HepG2 (cell line): ENCODE results near the gene MYH15. TPM values are rescaled to one million over a fixed set of nuclear protein-coding genes. Genes with fewer than 3 reads are reported as not detected.

Experiments used
- ATAC-seq: fragments of 200-7000 bp; cut with Tn5 transposase; 3 replicates; pipeline ENCODE4 v1.9.1; 2020; ENCODE audit warnings: mild to moderate bottlenecking, moderate library complexity
- BruUV-seq: library from RNA; stranded (reverse); fragments of 400-500 nt; replicated peaks from 2 replicates; lab custom pipeline; 2021; lab: Mats Ljungman, UMichigan
- CTCF ChIA-PET: fragments of 300-600 bp; formaldehyde crosslinking; extraction: SDS; loops from one replicate; lab custom pipeline; 2021; ENCODE audit warnings: low total read pairs, inconsistent platforms, low intra/inter-chr PET ratio; lab: Yijun Ruan, JAX
- POLR2A ChIA-PET: fragments of 350-600 bp; sonication (Branson Sonifier 250); formaldehyde crosslinking; loops from one replicate; lab custom pipeline; 2020; ENCODE audit warnings: antibody characterized with exemption, inconsistent platforms; lab: Yijun Ruan, JAX
- DNase-seq: peaks from one replicate; pipeline ENCODE4 v3.0.0-alpha.2; 2015; ENCODE audit warnings: low spot score
- FAIRE-seq: peaks from 3 replicates; lab custom pipeline; 2011; peaks lifted over from hg19 to GRCh38; lab: Jason Lieb, UNC
- H2AFZ ChIP-seq: one replicate; pipeline ENCODE4 v1.6.1; 2011; ENCODE audit warnings: low read length, inconsistent platforms
- H3K27ac ChIP-seq: fragments of 300-600 bp; 3 replicates; pipeline ENCODE4 v1.8.0; 2011; ENCODE audit warnings: mixed run types, mild to moderate bottlenecking, mixed read lengths, low read length, inconsistent platforms; ENCODE audit not compliant: insufficient read depth; ENCODE audit errors: extremely low read length
- H3K27me3 ChIP-seq, 2 experiments: fragments of 200-600 bp in 1 of 2; 2 replicates in 1 of 2; 3 replicates in 1 of 2; pipeline versions ENCODE4 v1.6.0 to v1.8.0; 2011; ENCODE audit warnings: low read length in 2 of 2, mild to moderate bottlenecking in 2 of 2, moderate library complexity in 2 of 2, inconsistent platforms in 1 of 2; ENCODE audit not compliant: insufficient read depth in 2 of 2, control insufficient read depth in 1 of 2
- H3K36me3 ChIP-seq, 2 experiments: fragments of 200-600 bp in 1 of 2; replicated peaks in 1 of 2; 2 replicates in 1 of 2; 3 replicates in 1 of 2; pipeline versions ENCODE4 v1.5.1 to v1.8.0; 2011; ENCODE audit warnings: low read length in 2 of 2, inconsistent platforms in 1 of 2; ENCODE audit not compliant: insufficient read depth in 2 of 2, control insufficient read depth in 1 of 2
- H3K4me1 ChIP-seq: 2 replicates; pipeline ENCODE4 v1.5.1; 2012; ENCODE audit warnings: low read length, inconsistent platforms; ENCODE audit not compliant: insufficient read depth
- H3K4me2 ChIP-seq: 2 replicates; pipeline ENCODE4 v1.6.0; 2011; ENCODE audit warnings: low read depth, low read length, inconsistent platforms
- H3K4me3 ChIP-seq, 3 experiments: fragments of 200-600 bp in 1 of 3; sonication (generic), shearing (Covaris generic) in 1 of 3; replicated peaks in 1 of 3; 2 replicates each; pipeline ENCODE4 v1.5.1; 2011 to 2016; ENCODE audit warnings: low read length in 3 of 3, inconsistent platforms in 2 of 3, low read depth in 2 of 3, mild to moderate bottlenecking in 2 of 3, control low read depth in 1 of 3, mixed read lengths in 1 of 3; ENCODE audit not compliant: insufficient read depth in 1 of 3
- H3K79me2 ChIP-seq: one replicate; pipeline ENCODE4 v1.6.1; 2011; ENCODE audit warnings: low read length, inconsistent platforms; ENCODE audit not compliant: insufficient read depth
- H3K9ac ChIP-seq: 2 replicates; pipeline ENCODE4 v1.6.0; 2011; ENCODE audit warnings: mild to moderate bottlenecking, low read depth, low read length, inconsistent platforms; ENCODE audit not compliant: insufficient read depth
- H3K9me3 ChIP-seq: 2 replicates; pipeline ENCODE4 v1.5.1; 2012; ENCODE audit warnings: mild to moderate bottlenecking, low read length
- H4K20me1 ChIP-seq: 2 replicates; pipeline ENCODE4 v1.6.0; 2011; ENCODE audit warnings: inconsistent platforms, mild to moderate bottlenecking, low read length, moderate library complexity; ENCODE audit not compliant: insufficient read depth
- CBX2 ChIP-seq, 2 experiments: fragments of 200-600 bp in 1 of 2; sonication (generic); formaldehyde crosslinking in 1 of 2; IDR thresholded peaks; 2 replicates each; pipeline versions ENCODE4 v1.7.0 to v1.8.1; 2018 to 2022; ENCODE audit warnings: low read depth in 2 of 2, low read length in 1 of 2, mild to moderate bottlenecking in 1 of 2, missing genetic modification reagents in 1 of 2
- GPN1 ChIP-seq: sonication (generic); formaldehyde crosslinking; IDR thresholded peaks from 2 replicates; pipeline ENCODE4 v1.5.1; 2020; ENCODE audit warnings: missing genetic modification reagents, borderline replicate concordance
- NKX3-1 ChIP-seq: sonication (generic); formaldehyde crosslinking; IDR thresholded peaks from 2 replicates; pipeline ENCODE4 v1.5.0; 2020; ENCODE audit warnings: missing genetic modification reagents
- SOX13 ChIP-seq, 3 experiments: fragments of 450-650 bp in 1 of 3; sonication (generic) in 1 of 3; formaldehyde crosslinking in 1 of 3; IDR thresholded peaks in 2 of 3; conservative IDR thresholded peaks in 1 of 3; 2 replicates each; pipeline versions ENCODE4 v1.5.0 to v1.6.1; 2016 to 2020; ENCODE audit warnings: antibody characterized with exemption in 1 of 3, mild to moderate bottlenecking in 1 of 3, missing compliant biosample characterization in 1 of 3, missing genetic modification reagents in 1 of 3, moderate library complexity in 1 of 3
- STAG1 ChIP-seq: sonication (generic); formaldehyde crosslinking; IDR thresholded peaks from 2 replicates; pipeline ENCODE4 v1.4.0; 2020; ENCODE audit warnings: missing genetic modification reagents
- ZBTB38 ChIP-seq: sonication (generic); formaldehyde crosslinking; IDR thresholded peaks from 2 replicates; pipeline ENCODE4 v1.5.1; 2020; ENCODE audit warnings: mild to moderate bottlenecking, missing genetic modification reagents
- ZBTB7A ChIP-seq: sonication (generic); formaldehyde crosslinking; IDR thresholded peaks from 2 replicates; pipeline ENCODE4 v1.8.0; 2022; ENCODE audit warnings: mild to moderate bottlenecking, missing genetic modification reagents
- ZNF101 ChIP-seq: sonication (generic); formaldehyde crosslinking; IDR thresholded peaks from 2 replicates; pipeline ENCODE4 v1.4.0; 2020; ENCODE audit warnings: mild to moderate bottlenecking, low read depth, missing genetic modification reagents, borderline replicate concordance
- ZNF264 ChIP-seq: sonication (generic); formaldehyde crosslinking; IDR thresholded peaks from 2 replicates; pipeline ENCODE4 v1.4.0; 2020; ENCODE audit warnings: missing genetic modification reagents
- ZNF275 ChIP-seq: sonication (generic); formaldehyde crosslinking; IDR thresholded peaks from 2 replicates; pipeline ENCODE4 v1.8.0; 2022; ENCODE audit warnings: missing genetic modification reagents, mild to moderate bottlenecking, inconsistent platforms, borderline replicate concordance
- ZNF354B ChIP-seq: sonication (generic); formaldehyde crosslinking; IDR thresholded peaks from 2 replicates; pipeline ENCODE4 v1.8.0; 2022; ENCODE audit warnings: mild to moderate bottlenecking, missing genetic modification reagents
- ZNF574 ChIP-seq: sonication (generic); formaldehyde crosslinking; IDR thresholded peaks from 2 replicates; pipeline ENCODE4 v1.4.0; 2020; ENCODE audit warnings: missing genetic modification reagents
- ZNF746 ChIP-seq: sonication (generic); formaldehyde crosslinking; IDR thresholded peaks from 2 replicates; pipeline ENCODE4 v1.8.0; 2022; ENCODE audit warnings: mild to moderate bottlenecking, missing genetic modification reagents
- WGBS: methylation state at CpG from one replicate; pipeline ENCODE4 v1.1.6; 2017; ENCODE audit warnings: low lambda C conversion rate; 5-methylcytosine and 5-hydroxymethylcytosine counted together
- in situ Hi-C: cut with HindIII; loops from 2 replicates; pipeline ENCODE4 v1.10.0; 2017; ENCODE audit warnings: low pct_unique_long_range_greater_than_20kb; ENCODE audit not compliant: extremely low pct_ligation_motif_present
- intact Hi-C: fragments of 100-400 bp; cut with micrococcal nuclease; formaldehyde crosslinking; loops from one replicate; pipeline ENCODE4 v1.10.0; 2022; ENCODE audit not compliant: unreplicated experiment
- polyA plus RNA-seq, 8 experiments: library from polyadenylated mRNA; depleted of rRNA in 3 of 8; stranded (reverse) in 7 of 8; unstranded in 1 of 8; fragments of >200 nt; fragmentation: Illumina TruSeq in 4 of 8; extraction: Trizol in 4 of 8; gene quantifications; 2 replicates each; pipeline versions ENCODE4 v1.2.1 to v1.2.3, GENCODE V29; 2011 to 2016; ENCODE audit warnings: low read depth in 4 of 8, missing spikeins in 1 of 8, mixed read lengths in 1 of 8; ENCODE audit not compliant: insufficient read depth in 1 of 8
- total RNA-seq, 5 experiments: library from RNA; depleted of rRNA; stranded (reverse); fragments of >200 nt; fragmentation: Illumina TruSeq; extraction: Trizol; gene quantifications; 2 replicates each; pipeline ENCODE4 v1.2.3, GENCODE V29; 2016; ENCODE audit warnings: low read depth in 1 of 5

MYH15 gene
- total and polyA plus RNA-seq, 2 of the 13 experiments (the other 11 are each of a cell fraction or from before 2014, with no cell fraction given), result 0.03 to 0.09 TPM

- intact Hi-C loops (no loop called here), in situ Hi-C loops (no loop called here)
- FAIRE-seq (no peak), ATAC-seq (no peak), DNase-seq (no peak)
- Histone ChIP-seq H3K4me1 (no peaks in the 10 kb centered on the region), H4K20me1 (no peaks in the 10 kb centered on the region), H3K27me3 (no peaks in the 10 kb centered on the region), H3K36me3 (no peaks in the 10 kb centered on the region), H3K9ac (no peak overlapping the region), H3K27ac (no peak overlapping the region), H3K4me3 (no peak overlapping the region), H3K79me2 (no peaks in the 10 kb centered on the region), H2AFZ (no peak overlapping the region), H3K4me2 (no peak overlapping the region), H3K9me3 (no peaks in the 10 kb centered on the region)
- TF ChIP-seq ZNF574 (CRISPR knock-in tag) (no peak), ZNF275 (CRISPR knock-in tag) (no peak), CBX2 (IDR thresholded peaks at IDR 0.05; ENCODE audit: low read depth, low read length) (no peak), CBX2 (CRISPR knock-in tag; IDR thresholded peaks at IDR 0.05; ENCODE audit: low read depth) (no peak), ZBTB7A (CRISPR knock-in tag) (no peak), ZNF746 (no peak), GPN1 (CRISPR knock-in tag) (no peak), STAG1 (CRISPR knock-in tag) (no peak), ZNF101 (CRISPR knock-in tag) (no peak), ZNF264 (CRISPR knock-in tag) (no peak), ZNF354B (CRISPR knock-in tag) (no peak), SOX13 (IDR thresholded peaks at IDR 0.05) (no peak), SOX13 (CRISPR knock-in tag; conservative IDR thresholded peaks at IDR 0.05 in 1 of 2, IDR thresholded peaks at IDR 0.05 in 1 of 2) (no peak), ZBTB38 (CRISPR knock-in tag) (no peak), NKX3-1 (CRISPR knock-in tag) (no peak)
- ChIA-PET CTCF (no interaction called here), POLR2A (no interaction called here)
- no TSS peak for BruUV-seq
- 0% methylated on average over 1 of the region's 5 CpGs for WGBS
Observed at GRCh38 chr3:108432431-108432830, 78.0 kb downstream of the MYH15 start.
